IPS-20b (cell line): ENCODE data around the gene ARL13B.
"Not testable (repeated sequence)": the region's sequence is repeated elsewhere in the genome, so short reads cannot be mapped to it uniquely, and the experiment has no call there.

Source experiments
- H3K27ac ChIP-seq: one replicate; pipeline ENCODE4 v1.5.1; 2013; ENCODE audit warnings: low read length
- H3K27me3 ChIP-seq: 2 replicates; pipeline ENCODE4 v1.6.1; 2013; ENCODE audit warnings: mild to moderate bottlenecking, low read length, inconsistent platforms; ENCODE audit not compliant: insufficient read depth
- H3K36me3 ChIP-seq: 2 replicates; pipeline ENCODE4 v1.6.1; 2013; ENCODE audit warnings: low read depth, mild to moderate bottlenecking, inconsistent platforms, low read length, moderate library complexity; ENCODE audit not compliant: insufficient read depth
- H3K4me1 ChIP-seq: 2 replicates; pipeline ENCODE4 v1.6.1; 2013; ENCODE audit warnings: mild to moderate bottlenecking, control low read depth, inconsistent platforms, low read length, moderate library complexity; ENCODE audit not compliant: insufficient read depth
- H3K4me3 ChIP-seq: 2 replicates; pipeline ENCODE4 v1.5.1; 2013; ENCODE audit warnings: mild to moderate bottlenecking, low read length, inconsistent platforms
- H3K9ac ChIP-seq: 2 replicates; pipeline ENCODE4 v1.6.1; 2013; ENCODE audit warnings: low read depth, mild to moderate bottlenecking, inconsistent platforms, low read length, moderate library complexity
- H3K9me3 ChIP-seq: 2 replicates; pipeline ENCODE4 v1.6.1; 2013; ENCODE audit warnings: mild to moderate bottlenecking, low read depth, low read length, inconsistent platforms; ENCODE audit not compliant: insufficient read depth

ARL13B gene

DNA sequence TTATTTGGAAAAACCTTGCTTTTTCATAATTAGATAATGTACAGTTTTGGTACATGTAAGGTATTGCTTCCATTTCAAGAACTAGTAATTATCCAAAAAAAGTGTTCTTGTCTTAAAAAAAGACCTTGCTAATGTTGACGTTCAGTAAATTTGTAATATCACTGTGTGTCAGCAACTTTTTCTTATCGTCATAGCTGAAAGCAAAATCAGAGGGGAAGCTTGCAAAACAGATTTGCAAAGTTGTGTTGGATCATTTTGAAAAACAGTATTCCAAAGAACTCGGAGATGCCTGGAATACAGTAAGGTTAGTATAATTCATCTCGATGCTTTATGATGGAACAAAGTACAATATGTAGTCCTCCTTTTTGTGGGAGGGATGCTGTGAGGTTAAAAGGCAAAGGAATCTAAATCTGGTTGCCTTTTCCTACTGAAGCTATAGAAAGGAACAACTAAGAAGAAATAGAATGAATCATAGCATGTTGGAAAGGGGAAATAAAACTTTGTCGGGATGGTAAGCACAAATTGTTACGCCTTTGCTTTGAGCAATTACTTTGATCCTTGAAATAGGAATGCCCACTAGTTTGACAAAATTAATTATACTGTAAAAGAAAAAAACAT is 84.4 kb downstream of the ARL13B start:
- Histone ChIP-seq H3K9ac (no peak overlapping the region), H3K4me1 (no peaks in the 10 kb centered on the region; the same call in 1 of the 2 replicates), H3K27ac (no peak overlapping the region), H3K4me3 (no peak overlapping the region), H3K9me3 (no peaks in the 10 kb centered on the region), H3K36me3 (peaks cover 8% of the 10 kb centered on the region; the same call in 1 of the 2 replicates), H3K27me3 (no peaks in the 10 kb centered on the region)

- H3K4me3 ChIP-seq = no peak overlapping the region
- H3K36me3 ChIP-seq = peaks cover 8% of the 10 kb centered on the region; the same call in 1 of the 2 replicates
- no peaks in the 10 kb centered on the region for H3K9me3 ChIP-seq
- H3K4me1 ChIP-seq = no peaks in the 10 kb centered on the region; the same call in 1 of the 2 replicates
- no peak overlapping the region for H3K9ac ChIP-seq
- H3K27me3 ChIP-seq = no peaks in the 10 kb centered on the region
- no peak overlapping the region for H3K27ac ChIP-seq
Measured at GRCh38 chr3:94065122-94065521, 85.2 kb downstream of the ARL13B start.

DNA sequence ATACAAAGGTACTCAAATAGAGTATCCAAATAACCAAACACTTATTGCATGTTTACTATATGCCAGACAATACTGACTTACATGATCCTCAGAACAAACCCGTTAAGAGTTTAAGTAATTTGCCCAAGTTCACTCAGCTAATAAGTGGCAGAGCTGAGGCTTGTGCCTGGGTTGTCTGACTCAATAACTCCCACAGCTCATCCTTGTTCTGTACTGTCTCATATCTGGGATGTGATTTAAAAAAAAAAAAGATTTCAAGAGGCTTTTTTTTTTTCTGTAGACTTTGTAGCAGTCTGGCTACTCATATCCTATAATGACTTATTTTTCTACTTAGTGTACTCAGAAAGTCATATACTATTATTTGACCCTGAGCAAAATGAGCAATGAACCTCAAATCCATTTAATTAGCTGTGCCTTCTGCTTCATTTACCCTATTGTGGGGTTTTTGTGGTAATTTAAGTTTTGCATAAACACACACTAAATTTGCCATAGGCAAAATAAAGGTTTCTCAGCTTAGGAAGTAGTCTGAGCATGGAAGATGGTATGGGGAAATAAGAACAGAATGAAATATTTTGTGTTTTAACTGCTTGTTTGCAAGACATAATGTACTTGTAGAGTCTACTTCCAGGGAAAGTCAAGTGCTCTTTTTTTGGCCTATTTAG is 86.0 kb downstream of the ARL13B start:
- no peaks in the 10 kb centered on the region for H3K27me3 ChIP-seq
- no peaks in the 10 kb centered on the region; the same call in 1 of the 2 replicates for H3K4me1 ChIP-seq
- H3K9me3 ChIP-seq = no peaks in the 10 kb centered on the region
- no peak overlapping the region for H3K4me3 ChIP-seq
- no peak overlapping the region for H3K27ac ChIP-seq
- H3K9ac ChIP-seq = no peak overlapping the region
- peaks cover 8% of the 10 kb centered on the region; the same call in 1 of the 2 replicates for H3K36me3 ChIP-seq

DNA sequence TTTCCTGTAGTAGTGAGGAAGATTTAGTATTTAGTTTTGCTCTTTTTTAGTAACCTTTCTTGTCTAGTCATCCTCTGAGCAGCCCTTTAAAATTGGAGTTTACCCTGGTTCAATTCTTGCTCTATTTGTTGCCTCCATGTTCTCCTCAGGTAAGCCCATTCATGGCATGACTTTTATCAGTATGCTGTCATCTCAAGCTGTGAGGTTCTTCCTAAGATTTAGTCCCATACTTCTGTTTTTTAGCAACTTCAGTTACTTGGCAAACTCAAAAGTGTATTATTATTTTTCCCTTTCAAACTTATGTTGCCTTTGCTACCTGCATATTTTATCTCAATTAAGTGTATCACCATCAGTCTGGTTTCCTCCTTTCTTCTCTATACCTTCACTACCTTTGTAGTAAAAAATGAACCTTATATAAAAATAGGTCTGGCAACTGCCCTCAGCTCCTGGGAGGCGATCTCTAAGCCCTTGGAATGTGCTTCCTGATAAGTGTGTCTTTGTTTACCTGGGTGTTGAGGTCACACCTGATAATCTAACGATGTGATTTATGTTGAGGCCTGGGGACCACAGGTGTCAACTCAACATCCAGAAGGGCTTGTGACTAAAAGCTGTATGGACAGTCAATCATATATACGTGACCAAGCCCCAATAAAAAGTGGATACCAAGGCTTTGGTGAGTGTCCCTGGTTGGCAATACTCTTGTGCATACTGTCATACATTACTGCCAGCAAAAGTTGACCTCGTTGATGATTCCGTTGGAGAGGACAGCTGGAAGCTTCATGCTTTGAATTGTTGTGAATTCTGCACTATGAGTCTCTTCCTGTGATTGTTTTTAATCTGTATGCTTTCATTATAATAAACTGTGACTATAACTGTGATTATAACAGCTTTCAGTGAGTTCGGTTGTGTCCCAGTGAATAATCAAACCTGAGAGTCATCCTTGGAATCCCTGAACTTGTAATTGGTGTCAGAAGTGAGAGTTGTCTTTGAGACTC is 86.8 kb downstream of the ARL13B start:
- Histone ChIP-seq H3K9ac (no peak overlapping the region), H3K36me3 (peaks cover 8% of the 10 kb centered on the region; the same call in 1 of the 2 replicates), H3K4me3 (no peak overlapping the region), H3K27ac (no peak overlapping the region), H3K9me3 (no peaks in the 10 kb centered on the region), H3K4me1 (no peaks in the 10 kb centered on the region; the same call in 1 of the 2 replicates), H3K27me3 (no peaks in the 10 kb centered on the region)

- Histone ChIP-seq H3K27me3 (no peaks in the 10 kb centered on the region), H3K9ac (no peak overlapping the region), H3K4me1 (no peaks in the 10 kb centered on the region; the same call in 1 of the 2 replicates), H3K4me3 (no peak overlapping the region), H3K9me3 (no peaks in the 10 kb centered on the region), H3K36me3 (peaks cover 12% of the 10 kb centered on the region; the same call in 1 of the 2 replicates), H3K27ac (no peak overlapping the region)
Measured at GRCh38 chr3:94069194-94069813, 89.3 kb downstream of the ARL13B start.

GRCh38 chr3:94070341-94070911 is 90.5 kb downstream of the ARL13B start:
- H3K27me3 ChIP-seq = no peaks in the 10 kb centered on the region
- H3K9ac ChIP-seq = no peak overlapping the region
- no peak overlapping the region for H3K27ac ChIP-seq
- H3K36me3 ChIP-seq = peaks cover 12% of the 10 kb centered on the region; the same call in 1 of the 2 replicates
- H3K9me3 ChIP-seq = no peaks in the 10 kb centered on the region
- no peaks in the 10 kb centered on the region for H3K4me1 ChIP-seq
- H3K4me3 ChIP-seq = no peak overlapping the region

- Histone ChIP-seq H3K27me3 (no peaks in the 10 kb centered on the region), H3K4me3 (no peak overlapping the region), H3K27ac (no peak overlapping the region), H3K36me3 (peaks cover 12% of the 10 kb centered on the region; the same call in 1 of the 2 replicates), H3K4me1 (no peaks in the 10 kb centered on the region), H3K9me3 (no peaks in the 10 kb centered on the region), H3K9ac (no peak overlapping the region)
Measured at GRCh38 chr3:94071713-94072284, 91.8 kb downstream of the ARL13B start.

DNA sequence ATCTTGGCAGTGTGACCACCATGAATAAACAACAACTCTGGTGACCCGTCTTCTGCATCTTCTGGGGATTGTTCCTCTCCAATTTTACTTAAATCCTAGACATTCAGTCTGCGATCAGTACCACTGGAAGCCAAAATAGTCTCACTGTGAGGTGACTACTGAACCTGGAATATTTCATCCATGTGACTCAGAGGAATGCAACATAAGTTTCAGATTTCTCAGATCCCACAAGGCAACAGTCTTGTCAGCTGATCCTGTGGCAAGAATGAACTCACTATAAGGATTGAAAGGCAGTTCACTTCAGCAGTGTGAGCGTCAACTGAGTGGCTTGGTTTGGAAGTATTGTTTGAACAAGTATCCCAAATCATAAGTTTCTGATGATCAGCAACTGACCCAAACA is 96.1 kb downstream of the ARL13B start:
- Histone ChIP-seq H3K9ac (no peak overlapping the region), H3K27ac (no peak overlapping the region), H3K36me3 (0 out of 2 replicates have a peak, but pooled peaks cover 4% of the 10 kb centered on the region), H3K4me3 (no peak overlapping the region), H3K27me3 (no peaks in the 10 kb centered on the region), H3K9me3 (no peaks in the 10 kb centered on the region), H3K4me1 (no peaks in the 10 kb centered on the region)

- H3K36me3 ChIP-seq, H3K4me3 ChIP-seq, H3K4me1 ChIP-seq, H3K9me3 ChIP-seq, H3K27me3 ChIP-seq, H3K27ac ChIP-seq, H3K9ac ChIP-seq: not testable (repeated sequence)
Measured at GRCh38 chr3:94080552-94080951, 100.6 kb downstream of the ARL13B start.

DNA sequence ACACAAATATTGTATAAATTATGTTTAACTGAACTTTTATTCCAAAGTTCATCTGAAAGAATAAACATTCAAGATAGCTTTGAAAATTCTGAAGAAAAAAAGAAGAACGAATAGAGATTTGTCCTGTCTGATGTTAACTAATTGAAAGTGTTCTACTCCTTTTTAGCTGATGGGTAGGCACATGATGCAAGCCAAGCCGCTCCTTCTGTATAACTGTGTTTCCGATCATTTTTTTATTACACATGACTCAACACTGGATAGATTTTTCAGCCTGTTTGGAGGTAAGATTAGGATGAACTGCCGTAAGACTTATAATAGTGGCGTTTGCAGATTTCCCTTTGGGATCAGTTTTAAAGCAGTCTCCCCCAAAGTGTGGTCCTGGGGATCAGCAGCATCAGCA is 101.9 kb downstream of the ARL13B start:
- H3K27ac ChIP-seq = no peak overlapping the region
- no peaks in the 10 kb centered on the region for H3K27me3 ChIP-seq
- H3K9me3 ChIP-seq = no peaks in the 10 kb centered on the region
- no peak overlapping the region for H3K9ac ChIP-seq
- H3K4me3 ChIP-seq = no peak overlapping the region
- H3K4me1 ChIP-seq = no peaks in the 10 kb centered on the region
- H3K36me3 ChIP-seq = no peaks in the 10 kb centered on the region
